NK-92 treated with Interleukin-12 subunit alpha and Interleukin-12 subunit beta, amount 100 ng/mL, for 24 hours (cell line): ENCODE results near the gene BACE1-AS.

Experiments used
- DNase-seq: peaks from one replicate; lab custom pipeline; 2025; lab: John Stamatoyannopoulos, UW

Gene BACE1-AS

DNA sequence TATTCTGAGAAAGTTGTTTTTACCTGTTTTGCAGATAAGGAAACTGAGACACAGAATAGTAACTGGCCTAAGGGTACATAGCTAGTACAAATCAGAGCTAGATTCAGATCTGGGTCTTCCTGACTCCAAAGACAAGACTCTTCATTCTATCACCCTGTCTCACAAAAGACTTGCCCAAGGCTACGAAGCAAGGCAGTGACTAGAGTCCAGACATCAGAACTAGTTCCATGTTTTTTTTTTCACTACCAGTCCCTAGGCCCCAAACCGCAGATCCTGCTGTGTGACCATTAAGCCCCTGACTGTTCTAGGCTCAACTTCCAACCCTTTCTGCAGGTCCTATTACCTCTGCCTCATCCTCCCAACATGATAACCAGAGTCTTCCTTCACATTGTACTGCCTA, 1.5 kb downstream of the BACE1-AS start:
- DNase-seq = no peak

GRCh38 chr11:117295438-117296137, 4.4 kb downstream of the BACE1-AS start:
- DNase-seq = no peak

GRCh38 chr11:117296881-117297280, 5.7 kb downstream of the BACE1-AS start:
- DNase-seq = no peak

DNA sequence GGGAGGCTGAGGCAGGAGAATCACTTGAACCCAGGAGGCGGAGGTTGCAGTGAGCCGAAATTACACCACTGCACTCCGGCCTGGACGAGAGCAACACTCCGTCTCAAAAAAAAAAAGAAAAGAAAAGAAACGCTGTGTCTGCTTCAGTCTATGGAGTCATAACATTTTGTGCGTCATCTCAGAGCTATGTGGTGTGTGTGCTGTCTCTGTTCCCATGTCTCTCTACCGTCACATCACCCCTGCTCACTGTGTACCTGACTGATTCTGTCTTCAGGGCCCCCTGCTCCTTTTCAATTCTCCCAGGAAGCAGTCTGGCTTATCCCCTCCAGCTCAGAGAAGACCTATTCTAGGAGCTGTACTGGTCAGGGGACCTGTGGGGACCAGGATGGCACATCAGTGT, 7.0 kb downstream of the BACE1-AS start:
- no peak for DNase-seq

- no peak for DNase-seq
Measured at GRCh38 chr11:117299351-117300282, 8.5 kb downstream of the BACE1-AS start.

- no peak for DNase-seq
Measured at GRCh38 chr11:117300283-117300663, 9.1 kb downstream of the BACE1-AS start.

GRCh38 chr11:117300773-117301172, 9.6 kb downstream of the BACE1-AS start:
- DNase-seq = no peak

DNA sequence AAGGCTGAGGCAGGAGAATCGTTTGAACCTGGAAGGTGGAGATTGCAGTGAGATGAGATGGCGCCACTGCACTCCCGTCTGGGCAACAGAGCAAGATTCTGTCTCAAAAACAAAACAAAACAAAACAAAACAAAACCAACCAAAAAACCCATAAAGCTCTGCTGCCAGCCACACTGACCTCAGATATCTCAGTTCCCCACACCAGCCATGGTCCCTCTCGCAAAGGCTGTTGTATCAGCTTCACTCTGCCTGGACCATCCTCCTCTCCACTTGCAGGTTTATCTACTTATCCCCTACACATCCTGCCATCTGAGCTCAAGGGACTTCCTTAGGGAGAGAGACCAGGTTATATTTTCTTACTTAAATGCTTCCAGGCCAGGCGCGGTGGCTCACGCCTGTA, 11.1 kb downstream of the BACE1-AS start:
- no peak for DNase-seq

DNA sequence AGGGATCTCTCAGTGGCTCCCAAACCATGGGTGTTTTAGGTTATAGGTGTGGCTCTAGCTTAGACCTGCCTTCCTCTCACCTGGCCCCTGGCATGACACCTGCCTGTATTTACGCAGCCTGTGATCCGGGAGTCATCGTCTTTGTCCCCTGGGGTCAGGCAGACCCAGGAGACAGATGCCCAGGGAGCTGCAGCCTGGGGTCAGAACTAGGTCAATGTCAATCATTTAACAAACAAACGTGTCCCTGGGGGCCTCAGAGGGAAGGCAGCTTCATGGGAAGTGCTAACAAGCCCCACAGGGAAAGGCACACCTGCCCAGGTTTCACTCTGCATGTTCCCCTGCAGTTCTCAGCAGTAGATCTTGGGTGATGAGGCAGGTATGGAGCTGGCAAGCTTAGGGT, 12.0 kb downstream of the BACE1-AS start:
- no peak for DNase-seq

GRCh38 chr11:117303646-117304315, 12.6 kb downstream of the BACE1-AS start:
- no peak for DNase-seq

DNA sequence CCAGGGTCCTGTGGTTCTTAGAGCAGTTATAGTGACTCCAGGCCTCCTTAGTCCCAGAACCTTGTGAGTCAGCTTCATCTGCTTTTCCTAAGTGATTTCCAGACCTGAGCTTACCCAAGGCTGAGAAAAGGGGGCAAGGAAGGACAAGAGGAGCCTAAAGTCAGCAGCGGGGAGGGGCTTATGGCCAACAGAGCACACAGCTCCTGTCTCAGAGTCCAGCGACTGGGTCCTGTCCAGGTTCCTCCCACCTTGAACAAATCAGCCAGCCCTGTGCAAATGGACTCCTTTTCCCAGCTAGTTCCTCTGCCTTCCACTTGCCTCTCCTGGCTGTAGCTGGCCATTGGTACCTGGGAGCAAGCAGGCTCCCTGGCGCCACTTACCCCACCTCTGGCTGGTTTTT, 14.0 kb downstream of the BACE1-AS start:
- no peak for DNase-seq

DNA sequence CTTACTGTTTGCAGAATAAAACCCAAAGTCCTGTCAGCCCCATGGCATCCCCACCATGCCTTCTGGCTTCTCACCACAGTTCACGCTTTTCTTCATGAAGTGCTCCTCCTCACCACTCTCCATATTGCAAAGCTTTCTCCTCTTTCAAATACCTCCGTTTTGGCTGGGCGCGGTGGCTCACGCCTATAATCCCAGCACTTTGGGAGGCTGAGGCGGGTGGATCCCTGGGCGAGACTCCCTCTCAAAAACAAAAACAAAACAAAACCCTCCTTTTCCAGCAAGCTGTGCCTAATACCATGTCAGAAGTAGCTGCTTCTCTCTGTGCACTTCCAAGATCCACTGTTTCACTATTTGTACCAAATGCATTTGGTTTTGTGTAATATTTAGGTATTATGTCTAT, 18.2 kb downstream of the BACE1-AS start:
- DNase-seq = no peak

GRCh38 chr11:117313091-117313490, 21.9 kb downstream of the BACE1-AS start:
- DNase-seq = no peak

DNA sequence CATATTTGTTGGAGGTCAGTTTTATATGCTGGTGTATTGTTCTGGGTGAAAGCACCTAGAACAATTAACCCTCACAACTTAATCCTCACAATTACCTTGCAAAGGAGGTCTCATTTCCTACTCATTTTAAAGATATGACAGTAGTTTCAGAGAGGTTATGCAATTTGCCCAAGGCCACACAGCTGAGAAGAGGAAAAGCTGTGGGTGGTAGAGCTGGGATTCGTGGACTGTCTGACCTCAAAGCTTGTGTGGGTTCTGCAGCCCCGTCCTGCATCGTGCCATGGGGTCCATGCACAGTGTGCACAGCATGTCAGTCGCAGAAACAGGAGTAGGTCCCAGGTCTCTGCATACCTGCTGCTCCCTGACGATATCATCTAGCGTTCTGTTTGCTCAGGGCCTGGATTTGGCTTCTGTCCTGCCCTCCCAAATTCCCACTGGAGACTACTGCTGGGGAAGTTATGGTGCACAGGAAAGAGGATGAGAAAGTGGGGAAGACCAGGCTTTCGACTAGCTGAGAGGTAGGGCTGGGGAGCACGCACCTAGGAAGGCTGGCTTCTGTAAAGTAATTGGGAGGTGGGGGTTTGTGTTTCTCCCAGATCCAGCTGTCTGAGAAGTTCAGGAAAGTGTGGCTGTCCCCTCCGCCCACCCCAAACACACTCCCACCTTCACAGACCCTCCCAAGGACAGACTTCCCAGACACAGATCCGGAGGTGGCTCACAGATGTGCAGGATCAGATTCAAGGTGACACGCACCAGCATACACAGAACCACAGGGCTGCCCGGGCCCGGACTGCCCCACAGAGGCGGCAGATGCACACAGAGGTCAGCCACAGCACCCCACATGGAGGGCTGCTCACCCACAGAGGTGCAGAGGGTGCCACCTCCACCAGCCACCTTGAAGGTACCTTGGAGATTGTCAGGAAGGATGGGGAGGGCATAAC, 23.0 kb downstream of the BACE1-AS start:
- DNase-seq = no peak

DNA sequence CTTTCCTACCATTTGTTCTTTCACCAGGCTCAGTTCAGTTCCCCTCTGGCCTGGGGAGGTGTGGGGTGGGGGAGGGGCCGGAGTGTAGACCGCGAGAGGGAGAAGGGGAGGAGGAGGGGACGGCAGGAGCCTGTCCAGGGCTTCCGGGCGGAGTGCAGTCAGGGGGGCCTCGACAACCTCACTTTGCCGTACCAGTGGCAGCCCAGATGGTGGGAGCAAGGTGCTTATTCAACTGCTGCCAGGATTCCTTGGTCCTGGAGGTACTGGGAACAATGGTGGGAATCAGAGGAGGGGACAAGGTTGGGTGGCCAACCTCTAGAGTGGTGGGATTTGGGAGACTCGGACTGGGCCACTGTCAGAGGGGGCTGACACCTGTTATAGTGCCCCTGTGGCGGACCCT, 23.7 kb downstream of the BACE1-AS start:
- DNase-seq = no peak

DNA sequence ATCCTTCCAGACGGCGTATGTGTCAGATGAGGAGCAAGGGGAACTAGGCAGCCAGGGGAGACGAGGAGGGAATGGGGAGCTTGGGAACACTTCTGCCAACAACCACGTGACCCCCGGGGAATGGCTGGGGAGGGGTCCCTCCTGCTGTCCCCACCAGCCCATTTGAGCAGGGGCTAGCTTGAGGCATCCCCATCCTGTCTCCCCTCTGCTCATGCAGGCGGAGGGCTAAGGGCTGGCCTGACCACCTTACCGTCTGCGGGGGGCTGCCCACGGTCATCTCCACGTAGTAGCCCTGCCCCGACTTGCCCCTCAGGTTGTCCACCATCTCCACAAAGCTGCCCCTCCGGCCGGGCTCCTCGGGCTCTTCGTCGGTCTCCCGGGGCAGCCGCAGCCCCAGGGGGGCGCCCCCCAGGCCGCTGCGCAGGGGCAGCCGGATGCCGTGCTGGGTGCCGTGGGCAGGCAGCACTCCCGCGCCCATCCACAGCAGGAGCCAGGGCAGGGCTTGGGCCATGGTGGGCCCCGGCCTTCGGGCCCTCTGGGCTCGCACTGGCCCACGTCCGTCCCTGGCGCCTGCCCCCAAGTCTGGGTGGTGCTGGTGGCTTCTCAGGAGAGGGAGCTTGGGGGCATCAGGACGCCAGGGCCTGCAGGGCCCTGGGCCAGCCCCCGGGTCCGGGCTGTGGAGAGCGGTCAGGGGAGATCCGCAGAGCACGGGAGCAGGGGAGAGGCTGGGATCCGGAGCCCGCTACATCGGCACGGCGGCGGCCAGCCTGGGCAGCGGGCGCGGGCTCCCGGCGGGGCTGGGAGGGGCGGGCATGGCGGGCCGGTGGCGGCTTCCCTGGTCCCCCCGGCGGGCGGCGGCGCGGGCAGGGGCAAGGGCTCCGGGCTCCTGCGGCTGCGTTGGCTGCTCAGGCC, 24.4 kb downstream of the BACE1-AS start:
- DNase-seq = no peak

DNA sequence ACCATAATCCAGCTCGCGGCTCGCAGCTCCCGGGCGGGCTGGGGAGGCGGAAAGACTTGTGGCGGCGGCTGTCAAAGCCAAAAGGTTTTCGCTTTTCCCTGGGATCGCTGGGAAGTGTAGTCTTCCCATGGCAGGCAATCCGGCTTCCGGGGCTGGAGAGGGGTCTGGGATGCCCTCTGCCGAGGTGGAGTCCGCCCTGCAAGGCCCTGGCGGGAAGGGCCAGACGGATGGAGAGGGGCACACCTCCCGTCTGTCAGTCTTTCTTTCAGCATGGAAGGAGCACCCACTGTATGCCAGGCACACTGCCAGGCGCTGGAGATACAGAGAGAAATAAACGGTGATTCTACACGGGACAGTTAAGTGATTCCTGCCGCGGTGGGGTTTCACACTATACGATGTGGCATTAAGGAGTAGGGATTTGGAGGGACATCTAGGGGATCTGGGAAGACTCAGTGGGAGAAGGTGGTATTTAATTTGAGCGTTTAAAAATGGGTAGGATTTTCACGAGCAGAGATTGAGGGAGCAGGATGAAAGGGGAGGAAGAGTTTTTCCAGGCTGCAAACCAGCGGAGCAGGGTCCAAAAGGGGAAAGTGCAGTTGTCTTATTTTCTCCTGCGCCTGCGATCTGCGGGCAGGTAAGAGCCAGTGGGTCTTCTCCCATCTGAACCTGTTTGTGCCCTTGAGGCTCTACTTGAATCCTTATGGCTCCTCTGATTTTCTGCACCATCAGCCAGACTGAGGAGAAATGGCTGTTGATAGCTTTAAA, 25.2 kb downstream of the BACE1-AS start, which contains the start of gene BACE1:
Gene BACE1, minus strand, starts transcription at position 60 of the 765 bp plus-strand sequence. CDS start 461 bp downstream, outside the sequence.
- no peak for DNase-seq

DNA sequence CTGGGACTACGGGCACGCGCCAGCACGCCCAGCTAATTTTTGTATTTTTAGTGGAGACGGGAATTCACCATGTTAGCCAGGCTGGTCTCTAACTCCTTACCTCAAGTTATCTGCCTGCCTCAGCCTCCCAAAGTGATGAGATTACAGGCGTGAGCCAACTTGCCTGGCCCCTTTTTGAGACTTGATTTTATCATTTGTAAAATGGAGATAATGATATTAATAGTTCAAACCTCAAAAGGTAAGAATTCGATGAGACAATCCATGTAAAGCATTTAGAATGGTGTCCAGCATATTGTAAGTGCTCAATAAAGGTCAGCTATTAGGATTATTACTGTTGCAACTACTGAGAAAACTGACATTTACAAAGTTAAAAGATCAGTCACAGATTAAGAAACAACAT, 27.6 kb downstream of the BACE1-AS start:
- DNase-seq = no peak

- no peak for DNase-seq
Measured at GRCh38 chr11:117319214-117319840, 28.2 kb downstream of the BACE1-AS start.
